ENCODE data around the gene NEK5.

Gene NEK5

GRCh38 chr13:52011632-52012511 lies 117.0 kb downstream of the NEK5 start, which contains the start of gene ALG11:
Gene ALG11 (plus strand): TSS chr13:52012398. CDS start chr13:52012419, 21 bp downstream.
- peak; percentile 97 for DNase-seq

- DNase-seq: no peak
Measured at GRCh38 chr13:52010890-52011631, 117.8 kb downstream of the NEK5 start, which contains the start of gene ATP7B. Gene ATP7B (minus strand): TSS chr13:52011450. CDS start chr13:52011337, 113 bp downstream.

- DNase-seq: no peak
Measured at GRCh38 chr13:52009946-52010345, 118.9 kb downstream of the NEK5 start.

GRCh38 chr13:52006523-52007245 lies 122.2 kb downstream of the NEK5 start:
- DNase-seq: no peak

- DNase-seq: no peak
Measured at GRCh38 chr13:52005841-52006522, 122.9 kb downstream of the NEK5 start.

- DNase-seq: no peak
Measured at GRCh38 chr13:52004511-52005170, 124.2 kb downstream of the NEK5 start.

GRCh38 chr13:52003541-52003940 lies 125.3 kb downstream of the NEK5 start:
- DNase-seq: no peak

- no peak for DNase-seq
Measured at GRCh38 chr13:52002361-52002760, 126.5 kb downstream of the NEK5 start.

- no peak for DNase-seq
Measured at GRCh38 chr13:52001120-52001731, 127.6 kb downstream of the NEK5 start.

- no peak for DNase-seq
Measured at GRCh38 chr13:51999921-52000320, 129.0 kb downstream of the NEK5 start.

GRCh38 chr13:51999510-51999911 lies 129.4 kb downstream of the NEK5 start:
- no peak for DNase-seq

GRCh38 chr13:51998723-51999509 lies 130.0 kb downstream of the NEK5 start:
- DNase-seq: no peak

GRCh38 chr13:51997641-51998330 lies 131.1 kb downstream of the NEK5 start:
- DNase-seq: no peak

- DNase-seq: no peak
Measured at GRCh38 chr13:51997186-51997585, 131.7 kb downstream of the NEK5 start.

GRCh38 chr13:51996641-51997040 lies 132.2 kb downstream of the NEK5 start:
- no peak for DNase-seq

- DNase-seq: no peak
Measured at GRCh38 chr13:51995677-51996551, 133.0 kb downstream of the NEK5 start.

GRCh38 chr13:51993713-51994112 lies 135.2 kb downstream of the NEK5 start:
- no peak for DNase-seq

GRCh38 chr13:51988988-51989618 lies 139.8 kb downstream of the NEK5 start:
- DNase-seq: no peak
